ENCODE results near the gene INTS7.
"Not testable (repeated sequence)": the region's sequence is repeated elsewhere in the genome, so short reads cannot be mapped to it uniquely, and the experiment has no call there.

Gene INTS7

GRCh38 chr1:211968200-211968834, 67.0 kb downstream of the INTS7 start:
- Histone ChIP-seq H3K36me3 (ENCODE audit: insufficient read depth, low read depth, low read length) (peaks cover 27% of the 10 kb centered on the region; the same call in 1 of the 2 replicates), H3K27me3 (ENCODE audit: insufficient read depth, low read length) (no peaks in the 10 kb centered on the region), H3K27ac (ENCODE audit: low read length) (no peak overlapping the region), H3K4me1 (ENCODE audit: insufficient read depth, low read length) (no peaks in the 10 kb centered on the region), H3K4me3 (ENCODE audit: low read length) (no peak overlapping the region), H3K9ac (ENCODE audit: low read depth, low read length) (no peak overlapping the region), H3K9me3 (ENCODE audit: insufficient read depth, low read depth, low read length) (no peaks in the 10 kb centered on the region)

GRCh38 chr1:211967704-211968103, 67.7 kb downstream of the INTS7 start:
- Histone ChIP-seq H3K27ac (ENCODE audit: low read length) (no peak overlapping the region), H3K9ac (ENCODE audit: low read depth, low read length) (no peak overlapping the region), H3K27me3 (ENCODE audit: insufficient read depth, low read length) (no peaks in the 10 kb centered on the region), H3K36me3 (ENCODE audit: insufficient read depth, low read depth, low read length) (peaks cover 26% of the 10 kb centered on the region; the same call in 1 of the 2 replicates), H3K4me3 (ENCODE audit: low read length) (no peak overlapping the region), H3K9me3 (ENCODE audit: insufficient read depth, low read depth, low read length) (no peaks in the 10 kb centered on the region), H3K4me1 (ENCODE audit: insufficient read depth, low read length) (no peaks in the 10 kb centered on the region)

GRCh38 chr1:211965108-211965805, 70.1 kb downstream of the INTS7 start:
- H3K4me1 ChIP-seq (ENCODE audit: insufficient read depth, low read length): no peaks in the 10 kb centered on the region
- no peaks in the 10 kb centered on the region for H3K27me3 ChIP-seq (ENCODE audit: insufficient read depth, low read length)
- no peak overlapping the region for H3K9ac ChIP-seq (ENCODE audit: low read depth, low read length)
- no peak overlapping the region for H3K27ac ChIP-seq (ENCODE audit: low read length)
- peaks cover 27% of the 10 kb centered on the region; the same call in 1 of the 2 replicates for H3K36me3 ChIP-seq (ENCODE audit: insufficient read depth, low read depth, low read length)
- H3K4me3 ChIP-seq (ENCODE audit: low read length): no peak overlapping the region
- H3K9me3 ChIP-seq (ENCODE audit: insufficient read depth, low read depth, low read length): no peaks in the 10 kb centered on the region

- Histone ChIP-seq H3K27ac (ENCODE audit: low read length) (no peak overlapping the region), H3K27me3 (ENCODE audit: insufficient read depth, low read length) (no peaks in the 10 kb centered on the region), H3K9me3 (ENCODE audit: insufficient read depth, low read depth, low read length) (no peaks in the 10 kb centered on the region), H3K36me3 (ENCODE audit: insufficient read depth, low read depth, low read length) (peaks cover 31% of the 10 kb centered on the region; the same call in 1 of the 2 replicates), H3K4me1 (ENCODE audit: insufficient read depth, low read length) (no peaks in the 10 kb centered on the region), H3K4me3 (ENCODE audit: low read length) (no peak overlapping the region), H3K9ac (ENCODE audit: low read depth, low read length) (no peak overlapping the region)
These were observed 75.7 kb downstream of the INTS7 start for GRCh38 chr1:211959680-211960079.

GRCh38 chr1:211959221-211959620, 76.1 kb downstream of the INTS7 start:
- no peak overlapping the region for H3K4me3 ChIP-seq (ENCODE audit: low read length)
- no peaks in the 10 kb centered on the region for H3K27me3 ChIP-seq (ENCODE audit: insufficient read depth, low read length)
- H3K36me3 ChIP-seq (ENCODE audit: insufficient read depth, low read depth, low read length): peaks cover 31% of the 10 kb centered on the region; the same call in 1 of the 2 replicates
- no peaks in the 10 kb centered on the region for H3K4me1 ChIP-seq (ENCODE audit: insufficient read depth, low read length)
- H3K9me3 ChIP-seq (ENCODE audit: insufficient read depth, low read depth, low read length): no peaks in the 10 kb centered on the region
- no peak overlapping the region for H3K9ac ChIP-seq (ENCODE audit: low read depth, low read length)
- no peak overlapping the region for H3K27ac ChIP-seq (ENCODE audit: low read length)

GRCh38 chr1:211954028-211954427, 81.3 kb downstream of the INTS7 start:
- H3K9me3 ChIP-seq (ENCODE audit: insufficient read depth, low read depth, low read length): not testable (repeated sequence)
- H3K36me3 ChIP-seq (ENCODE audit: insufficient read depth, low read depth, low read length): peaks cover 22% of the 10 kb centered on the region

GRCh38 chr1:211953543-211953942, 81.8 kb downstream of the INTS7 start:
- H3K9me3 ChIP-seq (ENCODE audit: insufficient read depth, low read depth, low read length); H3K27ac ChIP-seq (ENCODE audit: low read length); H3K4me1 ChIP-seq (ENCODE audit: insufficient read depth, low read length); H3K9ac ChIP-seq (ENCODE audit: low read depth, low read length); H3K4me3 ChIP-seq (ENCODE audit: low read length): not testable (repeated sequence)
- H3K27me3 ChIP-seq (ENCODE audit: insufficient read depth, low read length): peaks cover 13% of the 10 kb centered on the region; the same call in 1 of the 2 replicates
- H3K36me3 ChIP-seq (ENCODE audit: insufficient read depth, low read depth, low read length): peaks cover 17% of the 10 kb centered on the region

More at GRCh38 chr1:211954028-211954427, 81.3 kb downstream of the INTS7 start:
- not testable (repeated sequence) for H3K27ac ChIP-seq (ENCODE audit: low read length); H3K9ac ChIP-seq (ENCODE audit: low read depth, low read length); H3K27me3 ChIP-seq (ENCODE audit: insufficient read depth, low read length); H3K4me1 ChIP-seq (ENCODE audit: insufficient read depth, low read length); H3K4me3 ChIP-seq (ENCODE audit: low read length)

- Histone ChIP-seq H3K36me3 (ENCODE audit: insufficient read depth, low read depth, low read length) (peaks cover 11% of the 10 kb centered on the region), H3K27me3 (ENCODE audit: insufficient read depth, low read length) (peaks cover 21% of the 10 kb centered on the region; the same call in 1 of the 2 replicates), H3K27ac (ENCODE audit: low read length) (no peak overlapping the region), H3K9me3 (ENCODE audit: insufficient read depth, low read depth, low read length) (no peaks in the 10 kb centered on the region), H3K4me1 (ENCODE audit: insufficient read depth, low read length) (peaks cover 8% of the 10 kb centered on the region), H3K4me3 (ENCODE audit: low read length) (no peak overlapping the region), H3K9ac (ENCODE audit: low read depth, low read length) (no peak overlapping the region)
These were observed 83.1 kb downstream of the INTS7 start for GRCh38 chr1:211952299-211952698.

GRCh38 chr1:211951856-211952255, 83.5 kb downstream of the INTS7 start:
- no peak overlapping the region for H3K9ac ChIP-seq (ENCODE audit: low read depth, low read length)
- no peak overlapping the region for H3K4me3 ChIP-seq (ENCODE audit: low read length)
- peaks cover 8% of the 10 kb centered on the region for H3K36me3 ChIP-seq (ENCODE audit: insufficient read depth, low read depth, low read length)
- H3K4me1 ChIP-seq (ENCODE audit: insufficient read depth, low read length): peaks cover 8% of the 10 kb centered on the region
- no peaks in the 10 kb centered on the region for H3K9me3 ChIP-seq (ENCODE audit: insufficient read depth, low read depth, low read length)
- H3K27ac ChIP-seq (ENCODE audit: low read length): no peak overlapping the region
- peaks cover 21% of the 10 kb centered on the region; the same call in 1 of the 2 replicates for H3K27me3 ChIP-seq (ENCODE audit: insufficient read depth, low read length)

GRCh38 chr1:211948377-211948776, 87.0 kb downstream of the INTS7 start:
- no peak overlapping the region for H3K9ac ChIP-seq (ENCODE audit: low read depth, low read length)
- no peak overlapping the region for H3K4me3 ChIP-seq (ENCODE audit: low read length)
- peaks cover 9% of the 10 kb centered on the region; the same call in 1 of the 2 replicates for H3K36me3 ChIP-seq (ENCODE audit: insufficient read depth, low read depth, low read length)
- H3K9me3 ChIP-seq (ENCODE audit: insufficient read depth, low read depth, low read length): no peaks in the 10 kb centered on the region
- H3K4me1 ChIP-seq (ENCODE audit: insufficient read depth, low read length): peaks cover 11% of the 10 kb centered on the region
- H3K27ac ChIP-seq (ENCODE audit: low read length): no peak overlapping the region
- peaks cover 21% of the 10 kb centered on the region; the same call in 1 of the 2 replicates for H3K27me3 ChIP-seq (ENCODE audit: insufficient read depth, low read length)

- Histone ChIP-seq H3K9me3 (ENCODE audit: insufficient read depth, low read depth, low read length) (no peaks in the 10 kb centered on the region), H3K36me3 (ENCODE audit: insufficient read depth, low read depth, low read length) (peaks cover 9% of the 10 kb centered on the region; the same call in 1 of the 2 replicates), H3K4me3 (ENCODE audit: low read length) (no peak overlapping the region), H3K4me1 (ENCODE audit: insufficient read depth, low read length) (peaks cover 11% of the 10 kb centered on the region), H3K27ac (ENCODE audit: low read length) (no peak overlapping the region), H3K9ac (ENCODE audit: low read depth, low read length) (no peak overlapping the region), H3K27me3 (ENCODE audit: insufficient read depth, low read length) (peaks cover 21% of the 10 kb centered on the region; the same call in 1 of the 2 replicates)
These were observed 87.7 kb downstream of the INTS7 start for GRCh38 chr1:211947396-211948295.

Data from iPS-20b (cell line).